OCI-LY7 (cell line): ENCODE measurements around the gene PRKCA. TPM values are rescaled to one million over a fixed set of nuclear protein-coding genes. Genes with fewer than 3 reads are reported as not detected.

ENCODE experiments used
- BruUV-seq: library from RNA; stranded (reverse); fragments of 400-500 nt; replicated peaks from 2 replicates; lab custom pipeline; 2021; lab: Mats Ljungman, UMichigan
- CTCF ChIA-PET: fragments of 300-600 bp; sonication (Branson Sonifier 250); formaldehyde crosslinking; loops from one replicate; lab custom pipeline; 2022; ENCODE audit warnings: antibody characterized with exemption; ENCODE audit not compliant: unreplicated experiment; lab: Charles Lee
- POLR2A ChIA-PET: fragments of 300-600 bp; sonication (Branson Sonifier 250); formaldehyde crosslinking; loops from one replicate; lab custom pipeline; 2022; ENCODE audit warnings: antibody characterized with exemption; lab: Charles Lee
- DNase-seq: peaks from one replicate; pipeline ENCODE4 v3.0.0-alpha.2; 2015; ENCODE audit warnings: low spot score
- H2AFZ ChIP-seq: fragments of 200-600 bp; sonication (generic), shearing (Covaris generic); 2 replicates; pipeline ENCODE4 v1.6.1; 2014; ENCODE audit warnings: mild to moderate bottlenecking, antibody characterized with exemption, low read length, moderate library complexity
- H3K27ac ChIP-seq: fragments of 200-600 bp; sonication (generic); 2 replicates; pipeline ENCODE4 v1.5.1; 2014; ENCODE audit warnings: mixed run types, low read depth, mild to moderate bottlenecking, moderate library complexity, low read length, inconsistent platforms; ENCODE audit not compliant: poor library complexity, severe bottlenecking
- H3K36me3 ChIP-seq: fragments of 200-600 bp; sonication (generic); 2 replicates; pipeline ENCODE4 v1.6.1; 2014; ENCODE audit warnings: mild to moderate bottlenecking, antibody characterized with exemption, low read length, moderate library complexity, mixed read lengths; ENCODE audit not compliant: insufficient read depth
- H3K4me1 ChIP-seq: fragments of 200-600 bp; sonication (generic); 2 replicates; pipeline ENCODE4 v1.5.1; 2014; ENCODE audit warnings: mild to moderate bottlenecking, low read length; ENCODE audit not compliant: insufficient read depth, poor library complexity, severe bottlenecking
- H3K4me2 ChIP-seq: fragments of 200-600 bp; sonication (generic); 2 replicates; pipeline ENCODE4 v1.6.1; 2014; ENCODE audit warnings: mild to moderate bottlenecking, low read length
- H3K4me3 ChIP-seq: fragments of 200-600 bp; sonication (generic); 2 replicates; pipeline ENCODE4 v1.5.1; 2014; ENCODE audit warnings: mild to moderate bottlenecking, low read depth, low read length; ENCODE audit not compliant: poor library complexity, severe bottlenecking
- H3K79me2 ChIP-seq: fragments of 200-600 bp; sonication (generic); 2 replicates; pipeline ENCODE4 v1.6.1; 2016; ENCODE audit warnings: low read depth, mild to moderate bottlenecking, low read length, moderate library complexity, mixed read lengths; ENCODE audit not compliant: insufficient read depth
- H3K9me2 ChIP-seq: fragments of 200-600 bp; sonication (generic); 2 replicates; pipeline ENCODE4 v1.6.1; 2016; ENCODE audit warnings: mild to moderate bottlenecking, low read length, mixed read lengths; ENCODE audit not compliant: insufficient read depth
- H3K9me3 ChIP-seq: fragments of 200-600 bp; sonication (generic); 2 replicates; pipeline ENCODE4 v1.6.1; 2014; ENCODE audit warnings: mild to moderate bottlenecking, mixed run types, low read length, mixed read lengths
- H4K20me1 ChIP-seq: fragments of 200-600 bp; sonication (generic); 2 replicates; pipeline ENCODE4 v1.6.1; 2014; ENCODE audit warnings: mild to moderate bottlenecking, antibody characterized with exemption, low read length, moderate library complexity, mixed read lengths; ENCODE audit not compliant: insufficient read depth
- EZH2phosphoT487 ChIP-seq: fragments of 200-600 bp; sonication (generic); IDR thresholded peaks from 2 replicates; pipeline ENCODE4 v1.6.1; 2018; ENCODE audit warnings: low read depth, borderline replicate concordance, mild to moderate bottlenecking, mixed run types, antibody characterized with exemption, low read length, moderate library complexity, mixed read lengths
- intact Hi-C: fragments of 100-400 bp; cut with micrococcal nuclease; formaldehyde crosslinking; loops from one replicate; pipeline ENCODE4 v1.10.0; 2022; ENCODE audit not compliant: unreplicated experiment
- total RNA-seq, 2 experiments: library from RNA; depleted of rRNA in 1 of 2; stranded (reverse); fragments of >200 nt in 1 of 2; shearing (Covaris generic) in 1 of 2; gene quantifications; 2 replicates each; pipeline ENCODE4 v1.2.3, GENCODE V29; 2014 to 2022
- TF ChIP-seq, protein P1 (sequence below): fragments of 200-600 bp; sonication (generic); conservative IDR thresholded peaks from 2 replicates; pipeline ENCODE4 v1.5.1; 2014; ENCODE audit warnings: mild to moderate bottlenecking, antibody characterized with exemption, low read length, moderate library complexity, mixed read lengths

PRKCA gene
- total RNA-seq, 2 experiments from 2014 or later, result 6.6 to 32.1 TPM

DNA sequence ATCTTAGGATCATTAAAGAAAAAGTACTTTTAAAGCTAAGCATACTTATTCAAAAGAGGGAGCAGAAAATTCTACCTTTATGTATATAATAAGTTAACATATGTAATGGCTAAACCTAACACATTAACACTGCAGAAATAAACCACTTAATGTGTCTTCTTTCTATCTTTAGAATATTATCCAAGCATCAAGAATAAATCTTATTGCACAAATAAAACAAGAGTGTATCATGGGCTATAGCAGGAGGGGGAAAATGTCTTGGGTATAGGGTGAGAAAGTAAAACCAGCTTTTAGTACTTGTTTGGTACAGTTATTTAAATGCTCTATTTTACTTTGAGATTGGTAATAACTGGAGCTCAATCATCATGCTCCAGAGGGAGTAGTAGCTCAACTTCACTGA, 10.9 kb downstream of the PRKCA start:
- H3K4me2 ChIP-seq, result no peak overlapping the region
- ChIA-PET POLR2A (interaction anchor here (0.9 to 1.3 kb wide), 3 partner anchors 11 to 236 kb away, joined by 3 read pairs; no protein-coding TSS in a partner anchor), CTCF (no interaction called here)
- no peaks in the 10 kb centered on the region for H3K9me2 ChIP-seq
- no peak overlapping the region for H3K27ac ChIP-seq
- H2AFZ ChIP-seq, result no peak overlapping the region
- TF ChIP-seq EZH2phosphoT487, result no peak
- TF ChIP-seq, protein P1, sequence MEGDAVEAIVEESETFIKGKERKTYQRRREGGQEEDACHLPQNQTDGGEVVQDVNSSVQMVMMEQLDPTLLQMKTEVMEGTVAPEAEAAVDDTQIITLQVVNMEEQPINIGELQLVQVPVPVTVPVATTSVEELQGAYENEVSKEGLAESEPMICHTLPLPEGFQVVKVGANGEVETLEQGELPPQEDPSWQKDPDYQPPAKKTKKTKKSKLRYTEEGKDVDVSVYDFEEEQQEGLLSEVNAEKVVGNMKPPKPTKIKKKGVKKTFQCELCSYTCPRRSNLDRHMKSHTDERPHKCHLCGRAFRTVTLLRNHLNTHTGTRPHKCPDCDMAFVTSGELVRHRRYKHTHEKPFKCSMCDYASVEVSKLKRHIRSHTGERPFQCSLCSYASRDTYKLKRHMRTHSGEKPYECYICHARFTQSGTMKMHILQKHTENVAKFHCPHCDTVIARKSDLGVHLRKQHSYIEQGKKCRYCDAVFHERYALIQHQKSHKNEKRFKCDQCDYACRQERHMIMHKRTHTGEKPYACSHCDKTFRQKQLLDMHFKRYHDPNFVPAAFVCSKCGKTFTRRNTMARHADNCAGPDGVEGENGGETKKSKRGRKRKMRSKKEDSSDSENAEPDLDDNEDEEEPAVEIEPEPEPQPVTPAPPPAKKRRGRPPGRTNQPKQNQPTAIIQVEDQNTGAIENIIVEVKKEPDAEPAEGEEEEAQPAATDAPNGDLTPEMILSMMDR, result no peak
- no peaks in the 10 kb centered on the region for H3K36me3 ChIP-seq
- H3K9me3 ChIP-seq, result no peaks in the 10 kb centered on the region
- BruUV-seq, result no TSS peak
- no peaks in the 10 kb centered on the region for H3K79me2 ChIP-seq
- no peak overlapping the region for H3K4me3 ChIP-seq
- DNase-seq, result no peak
- intact Hi-C loops, result no loop called here
- no peaks in the 10 kb centered on the region for H4K20me1 ChIP-seq
- H3K4me1 ChIP-seq, result no peaks in the 10 kb centered on the region

DNA sequence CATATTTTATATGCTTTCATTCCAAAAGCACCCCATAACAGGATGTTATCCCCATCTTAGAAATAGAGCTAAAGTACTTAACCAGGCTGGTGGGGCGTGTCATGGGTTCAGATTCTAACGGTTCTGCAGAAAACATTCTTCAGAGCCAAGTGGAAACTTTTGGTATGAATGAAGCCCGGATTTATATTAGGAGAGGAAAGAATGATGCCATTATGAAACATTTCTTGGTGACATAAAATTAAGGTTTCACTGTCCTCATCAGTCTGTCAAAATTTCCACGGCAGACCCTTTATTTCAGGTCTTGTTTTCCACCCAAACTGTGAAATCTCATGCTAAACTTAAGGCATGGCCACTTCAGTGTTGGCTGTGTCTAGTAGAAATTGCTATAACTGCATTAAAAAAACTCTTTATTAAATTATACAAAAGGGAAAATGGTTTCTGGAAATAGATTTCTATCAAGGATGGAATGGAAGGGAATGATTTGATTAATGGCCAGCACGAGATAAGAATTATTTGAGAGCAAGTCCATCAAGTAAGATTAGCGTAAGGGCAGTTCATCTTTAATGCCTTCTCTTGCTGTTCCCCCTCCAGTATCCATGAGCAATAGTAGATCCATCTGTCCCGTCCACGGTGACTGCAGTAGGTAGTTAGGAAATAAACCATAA, 11.7 kb downstream of the PRKCA start:
- Histone ChIP-seq H2AFZ (no peak overlapping the region), H3K79me2 (no peaks in the 10 kb centered on the region), H4K20me1 (no peaks in the 10 kb centered on the region), H3K36me3 (no peaks in the 10 kb centered on the region), H3K4me1 (no peaks in the 10 kb centered on the region), H3K4me2 (no peak overlapping the region), H3K9me2 (no peaks in the 10 kb centered on the region), H3K4me3 (no peak overlapping the region), H3K9me3 (no peaks in the 10 kb centered on the region), H3K27ac (no peak overlapping the region)
- intact Hi-C loops, result no loop called here
- no peak for TF ChIP-seq EZH2phosphoT487
- TF ChIP-seq, protein P1, result no peak
- ChIA-PET POLR2A (interaction anchor here (0.9 kb wide), 1 partner anchor 10 kb away, joined by 3 read pairs; no protein-coding TSS in a partner anchor), CTCF (no interaction called here)
- no TSS peak for BruUV-seq
- DNase-seq, result no peak

DNA sequence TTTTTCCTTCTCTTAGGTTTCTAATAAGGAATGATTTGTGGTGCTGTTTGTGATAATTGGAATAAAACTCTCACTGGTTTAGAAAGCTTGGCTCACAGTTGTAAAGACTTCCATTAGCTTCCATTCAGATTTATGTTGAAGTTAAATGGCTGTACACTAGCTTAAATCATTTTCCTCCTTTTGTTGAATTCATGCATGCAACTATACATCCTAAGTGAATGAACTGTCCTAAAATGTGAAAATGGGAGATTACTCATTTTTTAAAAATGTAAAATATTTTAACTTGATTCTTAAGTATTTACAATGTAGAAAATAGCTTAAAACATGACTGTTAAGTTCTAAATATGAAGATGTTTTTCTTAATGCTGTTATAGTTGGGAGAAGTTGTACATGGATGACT, 15.2 kb downstream of the PRKCA start:
- Histone ChIP-seq H3K9me3 (peaks cover 4% of the 10 kb centered on the region; the same call in 1 of the 2 replicates), H3K79me2 (no peaks in the 10 kb centered on the region), H3K27ac (no peak overlapping the region), H3K9me2 (no peaks in the 10 kb centered on the region), H4K20me1 (no peaks in the 10 kb centered on the region), H3K4me3 (no peak overlapping the region), H3K4me1 (no peaks in the 10 kb centered on the region), H2AFZ (no peak overlapping the region), H3K4me2 (no peak overlapping the region), H3K36me3 (no peaks in the 10 kb centered on the region)
- intact Hi-C loops, result no loop called here
- POLR2A ChIA-PET, result interaction anchor here (0.7 to 0.9 kb wide), 3 partner anchors 64 to 1096 kb away, joined by 3 to 4 read pairs (median 3); no protein-coding TSS in a partner anchor
- no peak for TF ChIP-seq EZH2phosphoT487
- no peak for DNase-seq
- CTCF ChIA-PET, result interaction anchor here (0.6 kb wide), 1 partner anchor 663 kb away, joined by 3 read pairs; no protein-coding TSS in a partner anchor
- no TSS peak for BruUV-seq
